ENCODE results near the gene SH3GLB1. TPM values are rescaled to one million over a fixed set of nuclear protein-coding genes. Genes with fewer than 3 reads are reported as not detected.

The SH3GLB1 gene
- total and polyA plus RNA-seq, 4 donors: 14.1 to 25.2 (median 18.3) TPM

GRCh38 chr1:86765674-86766073 is 61.3 kb downstream of the SH3GLB1 start:
- TF ChIP-seq CTCF (IDR thresholded peaks at IDR 0.05; ENCODE audit: low read depth, low read length, missing input control): no peak
- no peak for TF ChIP-seq HNF4G (IDR thresholded peaks at IDR 0.05)
- TF ChIP-seq RXRA (IDR thresholded peaks at IDR 0.05): no peak
- no peak for TF ChIP-seq SP1 (IDR thresholded peaks at IDR 0.05)
- TF ChIP-seq FOXA2 (IDR thresholded peaks at IDR 0.05): no peak
- TF ChIP-seq YY1 (IDR thresholded peaks at IDR 0.05): no peak
- TF ChIP-seq JUND (IDR thresholded peaks at IDR 0.05): no peak
- no peak for TF ChIP-seq FOXA1 (IDR thresholded peaks at IDR 0.05)
- no peak for TF ChIP-seq ZBTB33 (IDR thresholded peaks at IDR 0.05)
- Histone ChIP-seq H3K27me3 (ENCODE audit: control insufficient read depth in 4 of 4, insufficient read depth in 4 of 4, low read length in 3 of 4) (no peaks in the 10 kb centered on the region), H3K4me3 (ENCODE audit: low read depth in 1 of 3, low read length in 3 of 3) (no peak overlapping the region), H3K4me1 (ENCODE audit: control insufficient read depth in 4 of 4, insufficient read depth in 4 of 4, low read length in 3 of 4) (no peaks in the 10 kb centered on the region), H3K36me3 (ENCODE audit: control insufficient read depth in 4 of 4, insufficient read depth in 3 of 4, low read depth in 1 of 4, low read length in 3 of 4) (no peaks in the 10 kb centered on the region), H3K27ac (ENCODE audit: low read depth in 1 of 2, low read length in 2 of 2) (no peak overlapping the region), H3K9me3 (ENCODE audit: control insufficient read depth in 4 of 4, low read length in 3 of 4) (peaks cover 0 to 2% (median 0%) of the 10 kb centered on the region in 4 donors), H3K9ac (ENCODE audit: low read depth in 1 of 2, low read length in 2 of 2) (no peak overlapping the region)
- 91% methylated on average over 2 of the region's 2 CpGs for WGBS
- no peak for DNase-seq (ENCODE audit: low spot score)

GRCh38 chr1:86768554-86768953 is 64.2 kb downstream of the SH3GLB1 start:
- H3K9me3 ChIP-seq (ENCODE audit: control insufficient read depth in 4 of 4, low read length in 3 of 4): peaks cover 0 to 2% (median 0%) of the 10 kb centered on the region in 4 donors
- no peak overlapping the region for H3K9ac ChIP-seq (ENCODE audit: low read depth in 1 of 2, low read length in 2 of 2)
- DNase-seq (ENCODE audit: low spot score): no peak
- H3K36me3 ChIP-seq (ENCODE audit: control insufficient read depth in 4 of 4, insufficient read depth in 3 of 4, low read depth in 1 of 4, low read length in 3 of 4): no peaks in the 10 kb centered on the region
- no peak overlapping the region for H3K27ac ChIP-seq (ENCODE audit: low read depth in 1 of 2, low read length in 2 of 2)
- TF ChIP-seq JUND (IDR thresholded peaks at IDR 0.05): no peak
- TF ChIP-seq RAD21 (IDR thresholded peaks at IDR 0.05): no peak
- no peak for TF ChIP-seq REST (IDR thresholded peaks at IDR 0.05)
- no peak for TF ChIP-seq GABPA (IDR thresholded peaks at IDR 0.05 in 1 of 2, conservative IDR thresholded peaks at IDR 0.05 in 1 of 2)
- no peak for TF ChIP-seq TAF1 (conservative IDR thresholded peaks at IDR 0.05)
- TF ChIP-seq CTCF (IDR thresholded peaks at IDR 0.05; ENCODE audit: low read depth, low read length, missing input control): no peak
- no peak for TF ChIP-seq ATF3 (IDR thresholded peaks at IDR 0.05)
- TF ChIP-seq RXRA (IDR thresholded peaks at IDR 0.05): no peak
- no peak for TF ChIP-seq HNF4A (conservative IDR thresholded peaks at IDR 0.05)
- no peak for TF ChIP-seq MAX (IDR thresholded peaks at IDR 0.05)
- no peak for TF ChIP-seq EGR1 (IDR thresholded peaks at IDR 0.05; ENCODE audit: low read depth in 2 of 2)
- TF ChIP-seq YY1 (IDR thresholded peaks at IDR 0.05): no peak
- H3K4me3 ChIP-seq (ENCODE audit: low read depth in 1 of 3, low read length in 3 of 3): no peak overlapping the region
- no peaks in the 10 kb centered on the region for H3K4me1 ChIP-seq (ENCODE audit: control insufficient read depth in 4 of 4, insufficient read depth in 4 of 4, low read length in 3 of 4)
- H3K27me3 ChIP-seq (ENCODE audit: control insufficient read depth in 4 of 4, insufficient read depth in 4 of 4, low read length in 3 of 4): no peaks in the 10 kb centered on the region
